H1 (cell line): ENCODE data around the gene RPRML. TPM values are rescaled to one million over a fixed set of nuclear protein-coding genes. Genes with fewer than 3 reads are reported as not detected.

Experiments used
- CTCF ChIA-PET: fragments of 300-600 bp; sonication (Branson Sonifier 250); formaldehyde crosslinking; loops from one replicate; lab custom pipeline; 2021; ENCODE audit not compliant: partially characterized antibody; lab: Charles Lee
- POLR2A ChIA-PET: fragments of 300-600 bp; sonication (Branson Sonifier 250); formaldehyde crosslinking; loops from one replicate; lab custom pipeline; 2021; ENCODE audit warnings: inconsistent platforms; ENCODE audit not compliant: partially characterized antibody; lab: Charles Lee
- DNase-seq, 2 experiments: peaks; one replicate each; pipeline versions ENCODE4 v3.0.0 to v3.0.0-alpha.2; 2010 to 2022; ENCODE audit warnings: low spot score in 2 of 2, low read depth in 1 of 2, mixed read lengths in 1 of 2
- FAIRE-seq: peaks from 2 replicates; lab custom pipeline; 2011; peaks lifted over from hg19 to GRCh38; lab: Jason Lieb, UNC
- H2AFZ ChIP-seq: 2 replicates; pipeline ENCODE4 v1.8.1; 2012; ENCODE audit warnings: low read length, inconsistent platforms
- H2AK5ac ChIP-seq: 2 replicates; pipeline ENCODE4 v1.6.1; 2013; ENCODE audit warnings: low read depth, low read length
- H2BK120ac ChIP-seq: replicated peaks from 2 replicates; pipeline ENCODE3; 2013; ENCODE audit warnings: low read depth, low read length, inconsistent platforms
- H2BK12ac ChIP-seq: 2 replicates; pipeline ENCODE4 v1.6.1; 2013; ENCODE audit warnings: low read depth, low read length
- H2BK15ac ChIP-seq: 2 replicates; pipeline ENCODE4 v1.6.1; 2013; ENCODE audit warnings: low read length
- H2BK20ac ChIP-seq: 2 replicates; pipeline ENCODE4 v1.6.1; 2013; ENCODE audit warnings: low read length
- H2BK5ac ChIP-seq: 2 replicates; pipeline ENCODE4 v1.6.1; 2013; ENCODE audit warnings: low read depth, low read length
- H3K14ac ChIP-seq: 2 replicates; pipeline ENCODE4 v1.6.1; 2013; ENCODE audit warnings: inconsistent platforms; ENCODE audit not compliant: insufficient read length
- H3K18ac ChIP-seq: 2 replicates; pipeline ENCODE4 v1.6.1; 2013; ENCODE audit warnings: low read length; ENCODE audit errors: extremely low read depth
- H3K23ac ChIP-seq: 2 replicates; pipeline ENCODE4 v1.6.1; 2013; ENCODE audit warnings: inconsistent platforms; ENCODE audit not compliant: insufficient read length
- H3K23me2 ChIP-seq: 2 replicates; pipeline ENCODE4 v1.6.1; 2013; ENCODE audit warnings: low read depth, low read length
- H3K27ac ChIP-seq: 2 replicates; pipeline ENCODE4 v1.6.1; 2011; ENCODE audit warnings: low read depth, low read length, inconsistent platforms
- H3K27me3 ChIP-seq, 4 experiments: replicated peaks in 1 of 4; 1 replicate in 1 of 4; 2 replicates in 3 of 4; pipeline versions ENCODE4 v1.6.1 to v1.8.1; 2011 to 2013; ENCODE audit warnings: low read length in 3 of 4, mild to moderate bottlenecking in 3 of 4, inconsistent platforms in 2 of 4, mixed read lengths in 2 of 4, moderate library complexity in 1 of 4; ENCODE audit not compliant: control insufficient read depth in 3 of 4, insufficient read depth in 3 of 4; ENCODE audit errors: extremely low read depth in 1 of 4
- H3K36me3 ChIP-seq, 4 experiments: 2 replicates each; pipeline versions ENCODE4 v1.6.1 to v1.8.1; 2011 to 2013; ENCODE audit warnings: mild to moderate bottlenecking in 4 of 4, low read length in 3 of 4, moderate library complexity in 2 of 4, control low read depth in 1 of 4, inconsistent platforms in 1 of 4; ENCODE audit not compliant: insufficient read depth in 4 of 4, control insufficient read depth in 2 of 4
- H3K4ac ChIP-seq: replicated peaks from 2 replicates; pipeline ENCODE3; 2013; ENCODE audit warnings: low read length, low read depth, mixed read lengths, inconsistent platforms; ENCODE audit not compliant: insufficient read length
- H3K4me1 ChIP-seq, 4 experiments: replicated peaks in 1 of 4; 1 replicate in 1 of 4; 2 replicates in 3 of 4; pipeline versions ENCODE4 v1.6.1 to v1.8.1; 2011 to 2013; ENCODE audit warnings: low read length in 3 of 4, inconsistent platforms in 2 of 4, mixed read lengths in 1 of 4; ENCODE audit not compliant: insufficient read depth in 4 of 4, control insufficient read depth in 3 of 4
- H3K4me2 ChIP-seq, 2 experiments: 2 replicates each; pipeline versions ENCODE4 v1.6.1 to v1.8.1; 2011 to 2013; ENCODE audit warnings: low read depth in 2 of 2, low read length in 2 of 2, control low read depth in 1 of 2, inconsistent platforms in 1 of 2, mild to moderate bottlenecking in 1 of 2; ENCODE audit not compliant: insufficient read depth in 1 of 2
- H3K4me3 ChIP-seq, 4 experiments: fragments of 200-600, 300-600 bp in 1 of 4; sonication (generic), shearing (Covaris generic), sonication (Bioruptor Twin) in 1 of 4; 2 replicates each; pipeline versions ENCODE4 v1.5.1 to v1.8.1; 2011 to 2016; ENCODE audit warnings: low read length in 4 of 4, low read depth in 3 of 4, control low read depth in 2 of 4, inconsistent platforms in 2 of 4, mild to moderate bottlenecking in 2 of 4, mixed read lengths in 1 of 4, moderate library complexity in 1 of 4; ENCODE audit not compliant: insufficient read depth in 2 of 4; ENCODE audit errors: extremely low read depth in 1 of 4
- H3K56ac ChIP-seq: replicated peaks from 2 replicates; pipeline ENCODE3; 2013; ENCODE audit warnings: low read depth, mild to moderate bottlenecking, mixed read lengths, low read length, inconsistent platforms; ENCODE audit not compliant: insufficient read length
- H3K79me1 ChIP-seq: 2 replicates; pipeline ENCODE4 v1.6.1; 2013; ENCODE audit warnings: low read depth, low read length, control low read depth
- H3K79me2 ChIP-seq, 2 experiments: 2 replicates each; pipeline versions ENCODE4 v1.6.1 to v1.8.1; 2012 to 2013; ENCODE audit warnings: low read length in 2 of 2, mild to moderate bottlenecking in 2 of 2, inconsistent platforms in 1 of 2; ENCODE audit not compliant: insufficient read depth in 2 of 2, control insufficient read depth in 1 of 2
- H3K9ac ChIP-seq, 4 experiments: replicated peaks in 1 of 4; 1 replicate in 1 of 4; 2 replicates in 3 of 4; pipeline versions ENCODE4 v1.6.1 to v1.8.1; 2011 to 2013; ENCODE audit warnings: low read depth in 3 of 4, low read length in 3 of 4, control low read depth in 2 of 4, mild to moderate bottlenecking in 2 of 4, moderate library complexity in 2 of 4, inconsistent platforms in 1 of 4; ENCODE audit errors: extremely low read depth in 1 of 4
- H3K9me3 ChIP-seq, 2 experiments: 2 replicates each; pipeline versions ENCODE4 v1.6.1 to v1.8.1; 2012 to 2013; ENCODE audit warnings: mild to moderate bottlenecking in 2 of 2, moderate library complexity in 2 of 2, control low read depth in 1 of 2, inconsistent platforms in 1 of 2, low read depth in 1 of 2, low read length in 1 of 2, mixed read lengths in 1 of 2; ENCODE audit not compliant: insufficient read depth in 2 of 2
- H4K20me1 ChIP-seq, 2 experiments: replicated peaks in 1 of 2; 2 replicates each; pipeline versions ENCODE3 to v1.8.1; 2011 to 2013; ENCODE audit warnings: inconsistent platforms in 2 of 2, low read length in 2 of 2, mild to moderate bottlenecking in 1 of 2; ENCODE audit not compliant: insufficient read depth in 2 of 2, control insufficient read depth in 1 of 2
- H4K5ac ChIP-seq: 2 replicates; pipeline ENCODE4 v1.6.1; 2013; ENCODE audit warnings: low read length, low read depth, mixed read lengths, inconsistent platforms; ENCODE audit not compliant: insufficient read length
- H4K8ac ChIP-seq: 2 replicates; pipeline ENCODE4 v1.8.0; 2013; ENCODE audit warnings: mild to moderate bottlenecking, moderate library complexity, low read length, inconsistent platforms; ENCODE audit not compliant: insufficient read depth; ENCODE audit errors: extremely low read depth
- H4K91ac ChIP-seq: replicated peaks from 2 replicates; pipeline ENCODE3; 2013; ENCODE audit warnings: low read length, mixed read lengths, inconsistent platforms; ENCODE audit not compliant: insufficient read length
- FOSL1 ChIP-seq: IDR thresholded peaks from 2 replicates; pipeline ENCODE4 v1.6.1; 2011; ENCODE audit warnings: mild to moderate bottlenecking, low read depth, low read length, moderate library complexity; ENCODE audit not compliant: insufficient read depth
- GTF2F1 ChIP-seq: IDR thresholded peaks from 2 replicates; pipeline ENCODE4 v1.6.1; 2012; ENCODE audit warnings: low read depth, low read length, improper control_type of control experiment, borderline replicate concordance
- HDAC2 ChIP-seq, 2 experiments: fragments of 300-600 bp in 1 of 2; sonication (generic) in 1 of 2; IDR thresholded peaks; 2 replicates each; pipeline ENCODE4 v1.6.1; 2011 to 2012; ENCODE audit warnings: low read depth in 2 of 2, low read length in 2 of 2, mild to moderate bottlenecking in 2 of 2, moderate library complexity in 2 of 2, borderline replicate concordance in 1 of 2, inconsistent platforms in 1 of 2
- SIN3A ChIP-seq, 2 experiments: IDR thresholded peaks in 1 of 2; conservative IDR thresholded peaks in 1 of 2; 2 replicates each; pipeline ENCODE4 v1.6.1; 2011 to 2012; ENCODE audit warnings: low read length in 2 of 2, improper control_type of control experiment in 1 of 2, low read depth in 1 of 2, mild to moderate bottlenecking in 1 of 2
- WGBS, 2 experiments: shearing (Covaris generic) in 1 of 2; methylation state at CpG; one replicate each; pipeline versions ENCODE4 v1.1.6 to v1.1.7; 2013 to 2015; ENCODE audit warnings: low lambda C conversion rate in 2 of 2, mixed read lengths in 2 of 2, inconsistent platforms in 1 of 2, low coverage in 1 of 2, missing lambda C conversion rate in 1 of 2; ENCODE audit not compliant: insufficient replicate concordance in 2 of 2, insufficient coverage in 1 of 2, insufficient read length in 1 of 2; ENCODE audit errors: extremely low coverage in 1 of 2, missing lambda C conversion rate in 1 of 2; 5-methylcytosine and 5-hydroxymethylcytosine counted together
- polyA plus RNA-seq, 7 experiments: library from polyadenylated mRNA; depleted of rRNA in 3 of 7; stranded (reverse) in 5 of 7; unstranded in 2 of 7; fragments of >200 nt in 5 of 7; fragments of 200-250 nt in 2 of 7; gene quantifications; 1 replicate in 5 of 7; 2 replicates in 1 of 7; 4 replicates in 1 of 7; pipeline versions ENCODE4 v1.2.1 to v1.2.3, GENCODE V29; 2011 to 2013; ENCODE audit warnings: missing spikeins in 2 of 7, mixed read lengths in 2 of 7
- total RNA-seq: library from RNA; stranded (reverse); fragmentation: NEBNext Ultra II Directional; extraction: Animal tissue kit (Norgen Biotek cat#: 25700); gene quantifications from 2 replicates; pipeline ENCODE4 v1.2.1, GENCODE V29; 2021

Gene RPRML
- total and polyA plus RNA-seq, 2 of the 8 experiments (the other 6 are each of a cell fraction or from before 2014, with no cell fraction given) = 3.5 to 5.5 TPM

DNA sequence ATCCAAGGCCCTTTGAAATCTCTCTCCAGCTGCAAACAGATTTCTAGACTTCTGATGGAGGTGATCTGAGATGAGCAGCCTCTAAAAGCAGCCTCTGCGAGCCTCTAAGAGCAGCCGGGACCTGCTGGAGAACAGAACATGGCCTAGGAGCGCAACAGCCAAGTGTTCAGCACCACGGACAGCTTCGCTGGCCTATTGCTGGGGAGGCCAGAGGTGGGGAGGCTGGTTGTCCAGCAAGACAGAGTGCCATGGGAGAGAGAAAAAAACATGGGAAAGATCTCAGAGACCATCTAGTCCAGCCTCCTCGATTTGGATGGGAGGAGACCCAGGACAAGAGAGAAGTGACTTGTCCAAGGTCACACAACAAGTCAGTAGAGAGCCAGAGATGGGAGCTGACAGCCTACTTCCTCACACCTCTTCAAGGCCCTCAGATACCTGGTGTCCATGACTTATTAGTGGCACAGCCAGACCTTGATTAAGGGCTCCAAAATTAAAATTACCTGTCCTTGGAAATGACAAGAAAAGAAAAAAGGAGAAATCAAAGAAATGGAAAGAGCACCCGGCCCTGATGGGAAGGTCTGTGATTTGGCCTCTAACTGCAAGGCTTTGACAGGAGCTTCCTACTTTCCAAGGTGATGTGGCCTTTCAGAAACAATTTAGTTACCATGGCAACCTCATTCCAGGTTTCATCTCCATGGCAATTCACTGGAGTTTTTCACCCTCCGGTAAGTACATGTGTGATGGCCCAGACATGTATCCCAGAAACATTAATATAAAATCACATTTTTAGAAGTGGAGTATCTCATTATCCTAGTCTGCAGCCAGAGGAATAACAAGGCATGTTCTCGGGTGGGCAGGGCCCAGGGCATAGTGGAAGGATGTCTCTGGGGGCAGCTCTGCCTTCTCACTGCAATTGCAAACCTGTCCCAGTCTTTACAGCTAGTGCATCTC is 14.5 kb downstream of the RPRML start:
- 75% methylated on average over 9 of the region's 9 CpGs; no CpG with 5 or more reads in 1 of the 2 experiments for WGBS, 2 experiments
- H3K79me1 ChIP-seq = no peaks in the 10 kb centered on the region
- FAIRE-seq = no peak

More for the DNA sequence above, 14.5 kb downstream of the RPRML start:
- no peak overlapping the region for H4K5ac ChIP-seq
- H3K36me3 ChIP-seq = no peaks in the 10 kb centered on the region; a peak in 1 of 8 replicates
- no peak overlapping the region for H4K91ac ChIP-seq
- H2AFZ ChIP-seq = no peak overlapping the region
- H4K20me1 ChIP-seq = peaks cover 0 to 1% of the 10 kb centered on the region in 2 experiments
- H2AK5ac ChIP-seq = no peak overlapping the region
- H2BK15ac ChIP-seq = no peak overlapping the region
- H2BK5ac ChIP-seq = no peak overlapping the region
- H3K23ac ChIP-seq = no peak overlapping the region
- no peaks in the 10 kb centered on the region for H3K4me1 ChIP-seq
- peaks cover 0 to 6% of the 10 kb centered on the region in 2 experiments; a peak in 2 of 4 replicates for H3K9me3 ChIP-seq
- H4K8ac ChIP-seq = no peak overlapping the region
- DNase-seq = peak in 1 of 2 experiments; percentile 66
- H3K27me3 ChIP-seq = no peaks in the 10 kb centered on the region; a peak in 1 of 7 replicates
- TF ChIP-seq GTF2F1 (no peak), HDAC2 (IDR thresholded peaks at IDR 0.05; ENCODE audit: borderline replicate concordance in 1 of 2, low read depth in 2 of 2, low read length in 2 of 2) (no peak; a peak in 1 of 4 replicates), FOSL1 (no peak), SIN3A (conservative IDR thresholded peaks at IDR 0.05 in 1 of 2, IDR thresholded peaks at IDR 0.05 in 1 of 2; ENCODE audit: low read depth in 1 of 2, low read length in 2 of 2) (peak in 1 of 2 experiments; percentile 57; a peak in 1 of 4 replicates)
- no peaks in the 10 kb centered on the region for H3K23me2 ChIP-seq
- H3K56ac ChIP-seq = no peak overlapping the region
- H2BK120ac ChIP-seq = no peak overlapping the region
- POLR2A ChIA-PET = interaction anchor here (1.3 to 1.7 kb wide), 3 partner anchors 12 to 22 kb away, joined by 3 to 6 read pairs (median 3); no protein-coding TSS in a partner anchor
- no peak overlapping the region for H2BK12ac ChIP-seq
- H3K27ac ChIP-seq = no peak overlapping the region
- no peaks in the 10 kb centered on the region for H3K79me2 ChIP-seq
- H3K14ac ChIP-seq = no peak overlapping the region
- no peak overlapping the region for H3K4me3 ChIP-seq
- no peak overlapping the region for H2BK20ac ChIP-seq
- no peak overlapping the region for H3K4me2 ChIP-seq
- CTCF ChIA-PET = interaction anchor here (0.7 to 4.7 kb wide), 5 partner anchors 12 to 37 kb away, joined by 3 to 20 read pairs (median 4); no protein-coding TSS in a partner anchor
- no peak overlapping the region for H3K9ac ChIP-seq
- H3K4ac ChIP-seq = no peak overlapping the region
- H3K18ac ChIP-seq = no peak overlapping the region
